A172 (cell line): ENCODE data around the gene TAGLN3. TPM values are rescaled to one million over a fixed set of nuclear protein-coding genes. Genes with fewer than 3 reads are reported as not detected.

ENCODE experiments used
- DNase-seq: peaks from one replicate; pipeline ENCODE4 v3.0.0-alpha.2; 2015; ENCODE audit warnings: low spot score
- total RNA-seq: library from RNA; depleted of rRNA; stranded (reverse); fragments of >200 nt; shearing (Covaris generic); gene quantifications from 2 replicates; pipeline ENCODE4 v1.2.3, GENCODE V29; 2014; rRNA removed

The TAGLN3 gene
- not detected in 2 replicates for total RNA-seq

DNA sequence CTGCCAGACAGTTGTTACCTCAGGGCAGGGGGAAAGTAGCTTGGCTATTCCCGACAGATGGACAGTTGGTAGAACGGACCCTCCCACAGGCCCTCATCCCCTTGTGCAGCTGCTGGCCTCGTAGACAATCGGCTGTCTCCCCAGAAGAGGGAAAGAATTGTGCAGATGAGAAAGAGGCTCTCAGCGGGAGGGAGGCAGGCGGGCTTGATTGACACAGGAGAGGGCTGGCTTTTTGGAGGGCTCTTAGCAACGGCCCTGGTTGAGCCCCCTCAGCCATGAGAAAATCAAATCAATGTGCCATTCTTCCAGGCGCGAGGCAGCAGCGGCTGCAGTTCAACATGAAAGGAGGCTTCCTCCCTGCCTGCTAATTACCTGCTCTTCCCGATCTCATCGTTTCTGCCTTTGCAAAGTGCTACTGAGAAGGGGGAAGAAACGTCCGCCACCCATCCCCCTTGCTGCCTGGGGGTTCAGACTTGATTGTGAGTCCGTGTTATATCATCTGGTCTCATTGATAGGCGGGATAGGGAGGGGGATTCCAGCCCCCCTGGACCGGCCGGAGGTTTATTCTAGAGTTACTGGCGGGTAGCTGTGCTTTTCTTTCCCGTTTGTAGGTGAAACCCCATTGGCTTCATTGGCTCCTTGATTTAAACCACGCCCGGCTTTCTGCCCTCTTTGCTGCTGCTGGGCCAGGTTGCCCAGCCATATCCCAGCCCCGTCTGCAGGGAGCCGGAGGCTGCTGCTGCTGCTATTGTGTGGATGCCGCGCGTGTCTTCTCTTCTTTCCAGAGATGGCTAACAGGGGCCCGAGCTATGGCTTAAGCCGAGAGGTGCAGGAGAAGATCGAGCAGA lies at the start of gene TAGLN3:
Gene TAGLN3 (plus strand): TSS at position 287 of the 848 bp plus-strand sequence. CDS start 501 bp downstream, at position 788.
- DNase-seq: no peak

DNA sequence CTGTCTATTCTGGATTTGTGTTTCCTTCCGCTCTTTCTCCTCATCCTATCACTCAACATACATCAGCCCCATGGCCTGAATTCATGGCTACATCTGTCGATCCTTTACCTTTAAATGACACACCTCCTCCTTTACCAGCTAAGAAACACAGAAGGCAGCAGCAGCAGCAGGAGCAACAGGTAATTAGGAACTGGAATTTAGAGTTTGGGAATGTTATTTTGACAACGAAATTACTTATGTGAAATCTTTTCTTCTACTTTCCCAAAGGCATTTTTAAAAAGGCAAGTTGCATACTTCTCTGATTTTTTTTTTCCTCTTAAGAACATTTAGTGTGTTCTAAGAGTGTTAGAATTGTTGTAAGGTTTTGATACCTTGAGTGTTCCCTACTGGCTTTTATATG lies 49.0 kb upstream of the TAGLN3 start:
- no peak for DNase-seq

DNA sequence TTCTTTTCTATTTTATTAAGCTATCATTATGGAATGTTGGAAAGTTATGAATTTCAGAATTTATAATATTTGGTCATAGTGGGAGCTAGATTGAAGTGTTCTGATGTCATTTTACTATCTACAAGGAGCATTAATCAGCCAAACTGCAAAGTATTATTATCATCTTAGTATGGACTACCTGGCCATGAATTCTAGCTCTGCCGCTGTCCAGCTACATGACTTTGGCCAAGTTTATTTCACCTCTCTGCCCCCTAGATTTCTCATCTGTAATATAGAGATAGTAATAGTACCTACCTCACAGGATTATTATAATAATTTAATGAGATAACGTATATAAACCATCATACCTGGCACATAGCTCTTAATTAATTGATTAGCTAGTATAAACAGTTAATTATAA lies 47.7 kb upstream of the TAGLN3 start:
- DNase-seq: no peak

DNA sequence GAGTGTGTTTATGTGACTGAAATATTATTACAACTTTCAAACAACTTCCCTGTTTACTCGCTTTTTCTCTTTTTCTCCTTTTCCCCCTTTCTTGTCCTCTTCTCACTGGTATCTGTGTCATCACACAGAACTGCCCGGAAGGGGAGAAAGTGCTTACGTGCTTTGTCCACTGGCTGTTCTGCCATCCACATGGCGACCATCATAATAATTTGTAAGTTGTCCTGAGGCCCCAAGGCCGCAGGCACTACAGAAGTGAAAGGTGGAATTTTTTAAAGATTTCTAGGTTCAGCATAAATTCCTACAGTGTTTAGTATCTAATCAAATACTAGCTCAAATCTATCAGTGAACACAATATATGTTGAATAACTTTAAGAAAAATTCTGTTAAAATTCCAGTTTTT lies 46.6 kb upstream of the TAGLN3 start:
- DNase-seq: no peak

DNA sequence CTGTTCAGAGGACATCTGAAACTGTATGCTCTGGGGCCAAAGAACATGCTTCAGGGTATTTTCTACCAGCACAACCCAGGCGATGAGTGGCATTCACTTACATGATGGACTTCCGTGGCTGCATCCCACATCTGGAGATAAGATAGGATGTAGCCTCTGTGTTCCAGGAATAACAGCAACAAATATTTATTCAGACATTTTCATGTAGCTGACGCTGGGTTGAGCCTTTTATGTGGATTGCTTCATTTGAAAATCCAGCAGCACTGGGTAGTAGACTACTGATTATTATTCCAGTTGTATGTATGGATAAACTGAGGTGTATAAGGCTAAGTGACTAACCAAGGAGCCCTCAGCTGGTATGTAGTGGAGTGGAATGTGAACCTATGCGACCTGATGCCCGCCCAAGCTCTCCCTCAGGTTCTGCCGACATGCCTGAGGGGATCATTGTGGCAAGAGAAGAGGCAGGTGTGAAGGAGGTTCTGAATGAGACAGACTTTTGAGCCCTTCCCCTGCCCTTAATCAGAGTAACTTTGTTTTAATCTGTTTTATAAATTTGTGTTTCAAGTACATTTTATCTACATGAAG lies 45.8 kb upstream of the TAGLN3 start:
- no peak for DNase-seq

DNA sequence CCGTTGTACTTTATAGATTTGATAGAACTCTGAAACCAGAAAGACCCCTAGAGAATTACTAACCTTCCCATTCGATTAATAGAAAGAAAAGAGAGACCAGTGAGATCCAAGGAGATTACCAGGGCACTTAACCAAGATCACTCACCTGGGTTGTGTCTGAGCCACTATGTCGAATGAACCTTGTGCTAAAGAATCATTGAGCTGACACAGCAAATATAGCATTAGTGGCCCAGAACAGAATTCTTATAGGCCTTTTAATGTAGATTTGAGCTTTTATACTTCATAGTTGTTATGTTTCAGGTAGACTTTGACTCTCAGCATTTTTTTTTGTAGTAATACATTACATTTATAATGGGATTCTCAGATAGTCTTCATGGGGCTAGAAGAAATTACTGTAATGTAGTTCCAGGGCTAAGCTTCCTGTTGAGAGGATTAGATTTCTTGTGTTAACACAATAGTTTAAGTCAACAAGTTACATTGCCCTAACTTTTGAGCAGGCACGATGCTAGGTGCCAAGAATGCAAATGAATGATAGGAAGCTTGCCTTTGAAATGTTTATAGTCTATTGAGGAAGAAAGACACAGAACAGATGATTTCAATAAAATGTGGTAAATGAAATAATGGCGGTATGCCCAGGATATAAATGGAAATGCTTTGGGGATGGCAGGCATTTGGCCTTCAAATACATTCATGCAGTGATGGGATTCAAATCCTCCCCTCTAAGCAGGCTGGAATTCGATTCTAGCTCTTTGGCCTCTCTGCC lies 44.3 kb upstream of the TAGLN3 start:
- DNase-seq: no peak

DNA sequence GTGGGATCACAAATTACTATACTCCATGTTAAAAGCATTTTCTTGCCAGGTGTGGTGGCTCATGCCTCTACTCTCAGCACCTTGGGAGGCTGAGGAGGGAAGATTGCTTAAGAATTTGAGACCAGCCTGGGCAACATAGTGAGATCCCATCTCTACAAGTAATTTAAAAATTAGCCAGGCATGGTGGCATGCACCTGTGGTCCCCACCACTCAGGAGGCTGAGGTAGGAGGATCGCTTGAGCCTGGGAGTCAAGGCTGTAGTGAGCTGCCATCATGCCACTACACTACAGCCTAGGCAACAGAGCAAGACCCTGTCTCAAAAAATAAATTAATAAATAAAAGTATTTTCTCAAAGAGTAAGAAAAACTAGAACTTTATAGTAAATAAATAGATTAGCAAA lies 42.8 kb upstream of the TAGLN3 start:
- no peak for DNase-seq

DNA sequence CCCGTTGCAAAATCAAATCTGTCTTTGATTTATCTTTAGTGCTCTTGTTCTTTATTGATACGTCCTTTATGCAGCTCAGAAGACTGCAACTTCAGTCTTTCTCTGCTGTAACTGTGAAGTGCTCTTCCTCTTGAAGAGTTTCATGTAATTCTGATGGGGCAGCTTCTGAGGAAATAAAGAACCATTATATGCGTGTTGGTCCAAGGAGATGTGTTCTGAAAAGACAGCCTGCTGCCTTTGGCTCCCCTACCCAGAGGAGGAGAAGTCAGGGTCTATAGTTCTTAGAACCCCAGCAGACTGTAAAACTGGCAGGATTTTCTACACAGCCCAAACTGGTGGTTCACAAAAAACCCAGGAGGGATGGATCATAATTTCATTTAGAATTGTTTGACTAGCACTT lies 42.3 kb upstream of the TAGLN3 start:
- DNase-seq: no peak

DNA sequence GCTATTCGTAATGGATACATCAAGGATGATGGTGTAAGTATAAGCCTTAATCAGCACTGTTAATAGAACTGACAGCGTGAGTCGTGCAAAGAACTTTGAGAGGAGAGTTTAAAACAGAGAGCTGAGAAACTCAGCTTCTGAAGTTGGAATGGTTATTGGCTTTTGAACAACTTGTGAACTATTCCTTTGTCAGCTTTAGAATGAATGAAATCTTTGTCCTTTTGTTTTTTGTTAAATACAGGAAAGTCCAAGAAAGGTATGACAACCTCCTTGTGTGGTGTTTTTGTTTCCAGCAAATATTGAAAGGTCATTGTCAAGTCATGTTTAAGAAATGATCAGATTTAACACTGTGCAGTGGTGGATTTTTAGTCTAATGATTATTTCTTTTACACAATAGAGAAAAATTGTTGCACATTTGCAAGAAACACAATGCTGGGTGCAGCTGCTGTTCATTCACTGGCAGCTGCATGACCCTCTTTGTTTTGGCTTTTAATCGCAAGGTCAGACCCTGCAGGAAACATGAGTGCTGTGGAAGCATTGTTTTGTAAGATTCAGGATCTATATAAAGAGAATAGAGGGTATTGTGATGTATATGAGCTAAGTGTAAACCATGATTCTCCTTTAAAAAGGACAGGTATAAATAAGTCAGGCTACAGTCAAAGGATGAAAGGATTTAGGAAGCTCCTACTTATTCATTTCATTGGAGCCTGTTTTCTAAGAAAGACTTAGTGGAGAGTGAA lies 41.6 kb upstream of the TAGLN3 start:
- no peak for DNase-seq

DNA sequence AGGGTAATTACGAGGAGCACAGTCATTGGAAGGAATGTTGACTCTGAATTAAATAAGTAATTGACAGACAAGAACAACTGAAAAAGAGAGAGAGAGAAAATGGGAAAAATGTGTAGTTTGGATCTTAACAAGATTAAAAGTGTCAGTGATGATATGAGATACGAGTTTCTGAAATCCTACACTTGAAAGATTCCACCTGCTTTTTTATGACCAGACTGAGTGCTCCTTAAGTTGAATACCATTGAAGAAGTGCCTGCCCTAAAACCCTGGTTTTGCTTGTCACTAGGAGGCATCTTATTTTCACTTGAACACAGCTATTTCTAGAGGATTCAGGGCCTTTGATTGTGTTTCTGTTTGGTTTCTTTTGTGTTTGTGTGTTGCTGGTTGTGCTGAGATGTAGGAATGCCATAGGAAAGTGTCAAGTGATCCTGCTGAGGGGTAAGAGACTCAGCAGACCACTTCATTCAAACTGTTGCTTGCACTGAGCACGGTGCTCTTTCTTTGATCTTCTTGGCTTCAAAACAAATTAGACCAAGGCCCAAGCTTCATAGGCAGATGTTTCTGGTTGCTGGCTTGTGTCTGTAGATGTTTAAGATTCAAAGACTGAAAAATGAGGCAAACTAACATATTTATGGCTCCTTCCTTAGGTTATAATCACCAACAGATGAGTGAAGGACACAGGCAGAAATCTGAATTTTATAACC lies 37.1 kb upstream of the TAGLN3 start:
- DNase-seq: no peak

DNA sequence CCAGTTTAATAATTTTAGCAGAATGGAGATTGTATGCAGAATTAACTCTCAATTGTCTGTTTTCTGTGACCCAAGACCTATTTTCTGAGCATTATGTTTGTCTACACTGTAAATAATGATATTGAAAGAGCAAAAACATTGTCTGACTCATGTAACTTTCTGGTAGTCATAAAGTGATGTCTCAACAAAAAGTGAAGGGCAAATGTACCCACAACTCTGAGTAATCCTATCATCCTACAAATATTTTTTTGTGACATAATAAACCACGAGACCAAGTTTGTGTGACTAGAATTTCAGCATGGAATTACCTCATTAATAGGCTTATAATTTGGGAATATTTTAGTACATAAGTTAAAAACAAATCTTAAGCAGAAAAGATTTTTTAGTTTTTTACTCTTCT lies 35.3 kb upstream of the TAGLN3 start:
- DNase-seq: peak; percentile 85

DNA sequence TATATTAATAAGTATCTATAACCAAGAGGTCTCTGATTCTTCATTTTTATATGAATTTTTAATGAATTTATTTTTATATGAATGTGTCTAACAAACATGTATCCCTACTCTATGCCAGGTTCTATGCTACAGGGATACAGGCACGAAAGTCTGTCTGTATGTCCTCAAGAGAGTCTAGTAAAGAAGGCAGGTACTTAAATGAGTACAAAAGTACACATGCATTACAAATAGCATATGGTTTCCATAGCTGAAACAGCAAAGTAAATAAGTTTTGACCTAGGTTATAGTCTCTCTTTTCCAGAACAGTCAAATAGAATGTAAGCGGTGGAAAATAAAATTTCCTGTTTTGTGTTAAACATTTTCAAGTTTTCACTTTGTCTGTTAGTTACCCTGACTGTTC lies 33.2 kb upstream of the TAGLN3 start:
- no peak for DNase-seq

DNA sequence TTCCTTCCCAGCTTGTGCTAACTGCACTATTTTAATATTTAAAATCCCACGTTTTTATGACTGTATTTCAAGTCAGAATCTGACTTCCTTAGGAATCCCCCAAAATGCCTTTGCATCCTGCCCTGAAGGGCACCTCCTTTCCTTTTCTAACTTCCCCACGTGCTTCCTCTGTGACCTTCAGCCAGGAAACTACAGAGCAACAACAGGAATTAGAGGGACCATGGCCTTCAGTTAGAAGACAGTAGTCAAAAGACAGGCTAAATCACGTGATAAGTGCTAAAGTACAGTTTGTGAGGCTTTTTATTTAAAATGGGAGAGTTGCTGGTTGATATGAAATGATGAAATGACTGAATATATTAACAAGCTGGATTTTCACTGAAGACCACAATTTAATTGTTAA lies 31.7 kb upstream of the TAGLN3 start:
- peak; percentile 29 for DNase-seq

DNA sequence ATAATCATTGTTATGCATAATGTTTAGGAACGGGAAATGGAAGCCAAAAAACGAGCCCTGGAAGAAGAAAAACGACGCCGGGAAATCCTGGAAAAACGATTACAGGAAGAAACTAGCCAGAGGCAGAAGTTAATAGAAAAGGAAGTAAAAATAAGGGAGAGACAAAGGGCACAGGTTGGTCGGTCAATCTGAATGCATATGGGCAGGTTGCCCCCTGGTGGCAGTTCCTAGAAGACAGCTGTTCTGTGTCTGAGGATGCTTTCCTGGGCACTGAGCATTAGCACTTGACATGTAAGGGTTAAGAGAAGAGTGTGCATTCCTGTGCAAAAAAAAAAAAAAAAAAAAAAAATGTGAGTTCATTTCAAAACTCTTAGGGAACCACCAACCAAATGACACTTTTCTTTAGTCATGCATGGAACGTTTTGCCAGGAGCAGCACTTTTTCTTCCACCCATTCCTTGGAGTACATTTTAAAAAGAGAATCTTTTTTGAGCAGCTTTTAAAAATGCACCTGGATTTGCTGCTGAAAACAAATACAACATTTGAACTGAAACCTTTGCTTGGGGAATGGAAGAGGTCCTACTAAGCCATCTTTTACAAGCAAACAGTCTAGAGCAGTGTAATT lies 31.0 kb upstream of the TAGLN3 start:
- peak; percentile 88 for DNase-seq

DNA sequence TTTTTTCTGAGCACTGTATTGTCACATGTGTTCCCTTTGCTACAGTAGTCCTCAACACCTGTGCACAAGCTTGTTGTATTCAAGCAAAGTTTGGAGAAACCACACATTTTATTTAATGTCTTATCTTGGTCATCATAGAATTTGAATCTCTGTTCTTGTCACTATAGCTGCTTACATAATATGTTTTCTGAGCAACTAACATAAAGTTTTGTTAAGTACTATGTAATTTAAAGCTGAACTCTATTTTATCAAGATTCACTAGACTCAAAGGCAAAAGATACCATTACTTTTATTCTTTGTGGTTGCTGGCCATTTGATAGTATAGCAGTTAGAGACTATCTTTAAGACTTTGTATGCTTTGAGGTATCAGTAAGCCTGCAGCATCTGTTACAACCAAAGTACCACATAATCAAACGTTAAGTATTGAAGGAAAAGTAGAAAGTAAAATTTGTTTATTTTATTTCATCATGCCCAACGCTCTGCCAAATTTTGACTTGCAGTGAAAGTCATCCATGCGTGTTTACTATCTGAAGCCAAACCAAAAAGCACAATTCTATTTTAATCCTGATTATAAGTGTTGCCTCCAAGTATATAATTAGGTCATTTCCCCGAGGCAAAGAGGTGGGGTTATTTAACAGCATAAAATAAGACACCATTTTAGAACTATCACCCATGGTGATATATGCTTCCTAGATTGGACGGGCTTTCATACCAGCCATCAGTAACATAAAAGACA lies 30.2 kb upstream of the TAGLN3 start:
- no peak for DNase-seq

DNA sequence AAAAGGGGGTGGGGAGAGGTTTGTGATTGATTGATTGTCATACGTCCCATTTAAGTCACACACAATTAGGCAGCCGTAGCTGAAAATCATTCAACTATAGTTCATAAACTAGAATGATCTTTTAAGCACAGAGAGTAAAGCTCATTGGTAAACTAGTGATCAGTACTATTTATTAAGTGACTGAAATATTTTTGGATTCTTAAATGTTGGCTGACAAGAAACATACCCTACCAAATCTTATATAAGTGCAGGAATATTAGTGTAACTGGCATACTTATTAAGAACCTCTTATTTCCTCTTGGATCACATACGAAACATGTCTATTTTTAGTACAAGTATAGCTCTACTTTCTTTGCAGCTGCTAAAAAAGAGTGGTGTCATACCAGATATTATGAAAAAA lies 28.3 kb upstream of the TAGLN3 start:
- no peak for DNase-seq

DNA sequence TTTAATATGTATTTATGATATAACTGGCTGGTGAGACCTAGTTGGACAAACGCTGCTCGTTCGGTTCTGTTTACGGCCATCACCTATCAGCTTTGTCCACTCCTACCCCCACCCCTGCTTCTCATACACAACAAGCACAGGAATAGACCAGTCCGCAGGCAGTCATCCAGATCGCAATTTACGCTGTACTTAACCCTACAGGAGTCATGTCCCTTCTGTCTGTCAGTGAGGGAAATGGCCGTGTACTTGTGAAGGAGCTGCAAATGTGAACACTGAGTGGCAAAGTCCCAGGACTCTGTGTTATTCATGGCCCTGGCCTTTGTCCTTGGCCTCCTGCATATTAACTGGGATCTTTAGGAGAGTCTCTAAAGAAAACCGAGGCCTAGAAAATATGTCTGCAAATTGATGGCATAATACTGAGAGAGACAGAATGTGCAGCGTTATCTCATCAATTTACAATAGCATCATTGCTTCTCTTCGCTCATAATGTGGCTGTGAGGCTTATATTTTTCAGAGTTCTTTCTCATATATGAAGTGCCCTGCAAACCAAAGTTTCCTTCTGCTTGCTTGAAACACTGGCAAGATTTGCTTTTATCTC lies 27.1 kb upstream of the TAGLN3 start:
- no peak for DNase-seq

DNA sequence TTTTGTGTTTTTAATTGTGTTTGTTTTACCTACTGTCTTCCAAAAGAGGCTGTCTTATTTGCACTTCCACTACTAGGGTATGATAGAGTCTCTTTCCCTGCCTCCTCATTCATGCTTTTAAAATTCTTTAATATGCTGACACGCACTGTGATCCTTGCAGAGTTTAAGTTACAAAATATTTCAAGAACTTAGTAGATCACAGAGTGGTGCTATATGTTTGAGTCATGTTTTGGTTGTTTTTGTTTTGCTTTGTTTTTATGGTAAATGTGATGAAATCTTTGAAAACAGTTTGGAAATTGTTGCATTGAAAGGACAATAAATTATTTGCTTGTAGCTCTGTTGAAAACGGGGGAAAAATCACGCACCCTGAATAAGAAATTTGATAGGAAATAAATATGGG lies 25.8 kb upstream of the TAGLN3 start:
- DNase-seq: no peak

DNA sequence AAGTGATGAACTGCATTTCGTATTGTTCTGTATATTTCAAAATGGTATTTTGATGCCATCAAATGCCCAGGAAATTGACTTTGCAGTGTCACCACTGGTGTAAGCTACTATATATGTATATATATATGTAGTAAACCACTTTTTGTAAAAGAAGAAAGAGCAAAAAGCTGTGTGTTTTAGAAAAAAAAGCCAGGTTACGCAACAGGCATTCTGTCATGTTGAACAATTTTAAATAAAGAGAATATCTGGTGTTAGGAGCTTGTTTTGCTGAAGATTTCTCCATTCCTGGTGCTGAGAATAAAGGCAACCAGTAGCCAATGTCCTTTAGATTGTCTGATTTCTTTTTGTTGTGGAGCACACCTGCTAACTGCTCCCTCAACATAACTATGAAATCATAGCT lies 23.6 kb upstream of the TAGLN3 start:
- no peak for DNase-seq

DNA sequence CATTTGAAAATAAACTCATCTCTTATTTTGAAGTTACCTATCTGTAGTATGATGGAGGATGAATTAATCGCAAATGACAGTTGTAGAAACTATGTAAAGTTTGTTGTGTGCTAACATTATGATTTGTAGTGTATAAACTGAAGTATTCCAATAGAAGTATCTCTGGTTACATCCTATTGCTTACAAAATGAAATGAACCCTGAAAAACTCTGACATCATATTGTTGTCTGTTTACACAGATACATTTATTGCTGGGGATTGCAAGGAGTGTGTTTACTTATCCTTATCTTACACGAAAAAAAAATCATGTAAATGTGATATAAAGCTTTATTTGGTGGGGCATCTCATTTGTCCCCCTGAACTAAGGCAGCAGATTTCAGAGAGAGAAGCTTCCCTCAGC lies 22.5 kb upstream of the TAGLN3 start:
- no peak for DNase-seq
